ENCODE measurements around the gene GATB.

Gene GATB

GRCh38 chr4:151676301-151676700 lies 84.5 kb downstream of the GATB start:
- no peak overlapping the region for H3K4me3 ChIP-seq (ENCODE audit: low read length in 2 of 2)
- H3K9me3 ChIP-seq (ENCODE audit: control insufficient read depth in 2 of 2, low read length in 2 of 2): no peaks in the 10 kb centered on the region
- no peak overlapping the region for H3K9ac ChIP-seq (ENCODE audit: low read length in 2 of 2)
- no peaks in the 10 kb centered on the region for H3K36me3 ChIP-seq (ENCODE audit: control insufficient read depth in 2 of 2, insufficient read depth in 2 of 2, low read length in 2 of 2)
- H3K27ac ChIP-seq (ENCODE audit: low read length): no peak overlapping the region
- H3K4me1 ChIP-seq (ENCODE audit: control insufficient read depth, insufficient read depth, low read length): peaks cover 15% of the 10 kb centered on the region
- H3K27me3 ChIP-seq (ENCODE audit: control insufficient read depth in 1 of 2, insufficient read depth in 2 of 2, low read length in 2 of 2): no peaks in the 10 kb centered on the region

DNA sequence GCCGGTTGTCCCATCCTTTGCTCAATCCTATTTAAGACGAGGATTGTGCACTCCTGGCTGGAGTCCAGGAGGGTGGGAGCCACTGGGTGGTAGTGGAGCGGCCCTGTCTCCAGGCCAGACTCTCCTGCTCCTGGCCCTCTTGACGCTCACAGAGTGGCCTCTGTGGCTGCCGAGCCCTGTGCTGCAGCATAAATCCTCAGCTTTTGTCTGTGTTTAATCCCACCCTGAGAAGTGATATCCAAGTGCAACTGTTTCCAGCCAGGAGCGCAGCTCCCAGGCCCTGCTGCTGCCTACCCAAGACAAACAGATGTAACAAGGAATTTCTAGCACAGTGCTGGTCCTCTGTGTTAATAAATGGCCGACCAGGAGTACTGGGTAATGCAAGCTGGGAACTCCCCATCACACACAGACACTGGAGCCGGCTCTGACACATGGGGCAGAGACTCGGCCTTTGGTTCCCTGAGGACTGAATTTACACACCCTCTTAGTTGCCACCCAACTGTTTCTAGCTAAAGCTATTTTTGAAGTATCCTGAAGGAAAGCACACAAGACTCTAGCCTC lies 85.3 kb downstream of the GATB start:
- Histone ChIP-seq H3K4me1 (ENCODE audit: control insufficient read depth, insufficient read depth, low read length) (peaks cover 15% of the 10 kb centered on the region), H3K9me3 (ENCODE audit: control insufficient read depth in 2 of 2, low read length in 2 of 2) (no peaks in the 10 kb centered on the region), H3K9ac (ENCODE audit: low read length in 2 of 2) (peak overlapping the region in 1 of 2 donors; percentile 59), H3K27me3 (ENCODE audit: control insufficient read depth in 1 of 2, insufficient read depth in 2 of 2, low read length in 2 of 2) (no peaks in the 10 kb centered on the region), H3K27ac (ENCODE audit: low read length) (peak overlapping the region; percentile 53), H3K36me3 (ENCODE audit: control insufficient read depth in 2 of 2, insufficient read depth in 2 of 2, low read length in 2 of 2) (peaks cover 0 to 2% of the 10 kb centered on the region in 2 donors), H3K4me3 (ENCODE audit: low read length in 2 of 2) (peak overlapping the region; percentile 63 to 74)

GRCh38 chr4:151674804-151675391 lies 85.9 kb downstream of the GATB start:
- Histone ChIP-seq H3K4me1 (ENCODE audit: control insufficient read depth, insufficient read depth, low read length) (peaks cover 15% of the 10 kb centered on the region), H3K27me3 (ENCODE audit: control insufficient read depth in 1 of 2, insufficient read depth in 2 of 2, low read length in 2 of 2) (no peaks in the 10 kb centered on the region), H3K9ac (ENCODE audit: low read length in 2 of 2) (peak overlapping the region; percentile 38 to 59), H3K27ac (ENCODE audit: low read length) (peak overlapping the region; percentile 53), H3K9me3 (ENCODE audit: control insufficient read depth in 2 of 2, low read length in 2 of 2) (no peaks in the 10 kb centered on the region), H3K4me3 (ENCODE audit: low read length in 2 of 2) (peak overlapping the region; percentile 63 to 74), H3K36me3 (ENCODE audit: control insufficient read depth in 2 of 2, insufficient read depth in 2 of 2, low read length in 2 of 2) (peaks cover 0 to 2% of the 10 kb centered on the region in 2 donors)

DNA sequence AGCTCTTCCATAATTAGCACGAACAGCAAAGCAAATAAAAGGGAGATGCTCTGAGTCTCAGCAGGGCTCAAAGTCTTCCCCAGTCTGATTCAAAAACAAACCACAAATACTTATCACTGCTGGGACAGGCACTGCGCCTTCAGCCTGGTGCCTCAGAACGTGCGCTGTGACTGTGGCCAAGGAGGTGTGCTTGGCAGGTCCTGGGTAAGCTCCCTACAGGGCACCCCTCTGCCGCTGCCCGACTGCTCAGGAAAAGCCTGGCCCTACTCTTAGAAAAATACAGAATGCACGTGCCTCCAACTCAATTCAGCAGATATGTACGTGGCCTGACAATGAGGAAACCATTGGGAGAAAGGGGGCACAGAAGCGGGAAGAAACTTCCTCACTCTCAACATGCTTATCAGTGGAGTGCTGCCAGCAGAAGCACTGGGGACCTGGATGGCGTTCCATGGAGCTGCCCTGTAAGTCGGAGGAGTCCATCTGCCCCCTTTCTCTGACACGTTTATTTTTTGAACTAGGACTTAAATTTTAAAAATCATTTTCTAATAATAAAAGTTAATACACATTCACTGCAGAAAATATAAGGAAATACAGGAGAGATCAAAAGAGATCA lies 86.8 kb downstream of the GATB start:
- Histone ChIP-seq H3K4me1 (ENCODE audit: control insufficient read depth, insufficient read depth, low read length) (peaks cover 15% of the 10 kb centered on the region), H3K36me3 (ENCODE audit: control insufficient read depth in 2 of 2, insufficient read depth in 2 of 2, low read length in 2 of 2) (peaks cover 0 to 2% of the 10 kb centered on the region in 2 donors), H3K9me3 (ENCODE audit: control insufficient read depth in 2 of 2, low read length in 2 of 2) (no peaks in the 10 kb centered on the region), H3K9ac (ENCODE audit: low read length in 2 of 2) (peak overlapping the region in 1 of 2 donors; percentile 59), H3K4me3 (ENCODE audit: low read length in 2 of 2) (peak overlapping the region in 1 of 2 donors; percentile 74), H3K27ac (ENCODE audit: low read length) (no peak overlapping the region), H3K27me3 (ENCODE audit: control insufficient read depth in 1 of 2, insufficient read depth in 2 of 2, low read length in 2 of 2) (no peaks in the 10 kb centered on the region)

- no peak overlapping the region for H3K9ac ChIP-seq (ENCODE audit: low read length in 2 of 2)
- peaks cover 15% of the 10 kb centered on the region for H3K4me1 ChIP-seq (ENCODE audit: control insufficient read depth, insufficient read depth, low read length)
- H3K4me3 ChIP-seq (ENCODE audit: low read length in 2 of 2): no peak overlapping the region
- H3K9me3 ChIP-seq (ENCODE audit: control insufficient read depth in 2 of 2, low read length in 2 of 2): no peaks in the 10 kb centered on the region
- H3K27me3 ChIP-seq (ENCODE audit: control insufficient read depth in 1 of 2, insufficient read depth in 2 of 2, low read length in 2 of 2): no peaks in the 10 kb centered on the region
- no peak overlapping the region for H3K27ac ChIP-seq (ENCODE audit: low read length)
- H3K36me3 ChIP-seq (ENCODE audit: control insufficient read depth in 2 of 2, insufficient read depth in 2 of 2, low read length in 2 of 2): peaks cover 0 to 2% of the 10 kb centered on the region in 2 donors
Measured at GRCh38 chr4:151672996-151673395, 87.8 kb downstream of the GATB start.

- H3K27ac ChIP-seq (ENCODE audit: low read length): no peak overlapping the region
- H3K4me3 ChIP-seq (ENCODE audit: low read length in 2 of 2): no peak overlapping the region
- no peaks in the 10 kb centered on the region for H3K9me3 ChIP-seq (ENCODE audit: control insufficient read depth in 2 of 2, low read length in 2 of 2)
- H3K36me3 ChIP-seq (ENCODE audit: control insufficient read depth in 2 of 2, insufficient read depth in 2 of 2, low read length in 2 of 2): peaks cover 0 to 2% of the 10 kb centered on the region in 2 donors
- peaks cover 15% of the 10 kb centered on the region for H3K4me1 ChIP-seq (ENCODE audit: control insufficient read depth, insufficient read depth, low read length)
- H3K27me3 ChIP-seq (ENCODE audit: control insufficient read depth in 1 of 2, insufficient read depth in 2 of 2, low read length in 2 of 2): no peaks in the 10 kb centered on the region
- H3K9ac ChIP-seq (ENCODE audit: low read length in 2 of 2): no peak overlapping the region
Measured at GRCh38 chr4:151671541-151672059, 89.2 kb downstream of the GATB start.

GRCh38 chr4:151670843-151671242 lies 90.0 kb downstream of the GATB start:
- H3K36me3 ChIP-seq (ENCODE audit: control insufficient read depth in 2 of 2, insufficient read depth in 2 of 2, low read length in 2 of 2): peaks cover 0 to 2% of the 10 kb centered on the region in 2 donors
- no peaks in the 10 kb centered on the region for H3K9me3 ChIP-seq (ENCODE audit: control insufficient read depth in 2 of 2, low read length in 2 of 2)
- no peaks in the 10 kb centered on the region for H3K27me3 ChIP-seq (ENCODE audit: control insufficient read depth in 1 of 2, insufficient read depth in 2 of 2, low read length in 2 of 2)
- H3K9ac ChIP-seq (ENCODE audit: low read length in 2 of 2): no peak overlapping the region
- H3K27ac ChIP-seq (ENCODE audit: low read length): no peak overlapping the region
- peaks cover 15% of the 10 kb centered on the region for H3K4me1 ChIP-seq (ENCODE audit: control insufficient read depth, insufficient read depth, low read length)
- no peak overlapping the region for H3K4me3 ChIP-seq (ENCODE audit: low read length in 2 of 2)

GRCh38 chr4:151669990-151670389 lies 90.8 kb downstream of the GATB start:
- Histone ChIP-seq H3K4me3 (ENCODE audit: low read length in 2 of 2) (no peak overlapping the region), H3K27ac (ENCODE audit: low read length) (no peak overlapping the region), H3K4me1 (ENCODE audit: control insufficient read depth, insufficient read depth, low read length) (peaks cover 9% of the 10 kb centered on the region), H3K9ac (ENCODE audit: low read length in 2 of 2) (no peak overlapping the region), H3K36me3 (ENCODE audit: control insufficient read depth in 2 of 2, insufficient read depth in 2 of 2, low read length in 2 of 2) (peaks cover 0 to 2% of the 10 kb centered on the region in 2 donors), H3K9me3 (ENCODE audit: control insufficient read depth in 2 of 2, low read length in 2 of 2) (no peaks in the 10 kb centered on the region), H3K27me3 (ENCODE audit: control insufficient read depth in 1 of 2, insufficient read depth in 2 of 2, low read length in 2 of 2) (no peaks in the 10 kb centered on the region)

- Histone ChIP-seq H3K9ac (ENCODE audit: low read length in 2 of 2) (no peak overlapping the region), H3K27ac (ENCODE audit: low read length) (no peak overlapping the region), H3K4me1 (ENCODE audit: control insufficient read depth, insufficient read depth, low read length) (peaks cover 2% of the 10 kb centered on the region), H3K27me3 (ENCODE audit: control insufficient read depth in 1 of 2, insufficient read depth in 2 of 2, low read length in 2 of 2) (no peaks in the 10 kb centered on the region), H3K36me3 (ENCODE audit: control insufficient read depth in 2 of 2, insufficient read depth in 2 of 2, low read length in 2 of 2) (peaks cover 0 to 2% of the 10 kb centered on the region in 2 donors), H3K4me3 (ENCODE audit: low read length in 2 of 2) (no peak overlapping the region), H3K9me3 (ENCODE audit: control insufficient read depth in 2 of 2, low read length in 2 of 2) (no peaks in the 10 kb centered on the region)
Measured at GRCh38 chr4:151668689-151669402, 92.0 kb downstream of the GATB start.

DNA sequence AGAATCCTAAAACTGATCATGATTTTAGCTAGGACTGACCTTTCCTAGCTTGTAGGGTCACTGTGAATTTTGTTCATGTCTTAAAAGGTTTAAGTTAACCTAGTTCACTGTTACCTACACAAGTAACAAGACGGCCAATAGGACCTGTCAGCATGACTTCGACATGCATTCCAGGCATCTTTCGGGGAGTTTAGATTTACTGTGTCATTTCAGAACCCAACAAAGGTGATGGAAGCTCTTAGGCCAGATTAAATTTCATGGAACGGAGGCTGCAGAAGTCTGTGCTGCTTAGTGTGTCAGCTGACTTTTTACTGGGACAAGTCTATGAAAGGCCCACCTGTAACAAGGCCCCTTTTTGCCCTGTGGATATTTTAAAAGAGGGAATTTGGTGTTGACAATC lies 93.1 kb downstream of the GATB start:
- Histone ChIP-seq H3K27ac (ENCODE audit: low read length) (no peak overlapping the region), H3K9me3 (ENCODE audit: control insufficient read depth in 2 of 2, low read length in 2 of 2) (no peaks in the 10 kb centered on the region), H3K9ac (ENCODE audit: low read length in 2 of 2) (no peak overlapping the region), H3K4me1 (ENCODE audit: control insufficient read depth, insufficient read depth, low read length) (no peaks in the 10 kb centered on the region), H3K36me3 (ENCODE audit: control insufficient read depth in 2 of 2, insufficient read depth in 2 of 2, low read length in 2 of 2) (peaks cover 0 to 2% of the 10 kb centered on the region in 2 donors), H3K27me3 (ENCODE audit: control insufficient read depth in 1 of 2, insufficient read depth in 2 of 2, low read length in 2 of 2) (no peaks in the 10 kb centered on the region), H3K4me3 (ENCODE audit: low read length in 2 of 2) (no peak overlapping the region)

Measured in stomach smooth muscle (tissue), 2 donors.